Measurements from ENCODE around the gene ESD. TPM values are rescaled to one million over a fixed set of nuclear protein-coding genes. Genes with fewer than 3 reads are reported as not detected.

Gene ESD, protein sequence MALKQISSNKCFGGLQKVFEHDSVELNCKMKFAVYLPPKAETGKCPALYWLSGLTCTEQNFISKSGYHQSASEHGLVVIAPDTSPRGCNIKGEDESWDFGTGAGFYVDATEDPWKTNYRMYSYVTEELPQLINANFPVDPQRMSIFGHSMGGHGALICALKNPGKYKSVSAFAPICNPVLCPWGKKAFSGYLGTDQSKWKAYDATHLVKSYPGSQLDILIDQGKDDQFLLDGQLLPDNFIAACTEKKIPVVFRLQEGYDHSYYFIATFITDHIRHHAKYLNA
- total RNA-seq (2022) (65.2 and 71.6 TPM in 2 replicates), Bru-seq, nascent RNA (percentile 78 among the genes with signal in this experiment), BruChase-seq, experiment 1, labeled RNA remaining after a 6-hour chase (percentile 76 among the genes with signal in this experiment), BruChase-seq, experiment 2, labeled RNA remaining after a 2-hour chase (percentile 60 among the genes with signal in this experiment)
- long read RNA-seq, transcript ESD-202 (10 exons, 1,192 nt) = major isoform, 98 of 110 reads
- long read RNA-seq, partial matches to known transcripts = 4 of 110 reads
- long read RNA-seq, other reads (novel, unspliced or antisense) = 8 of 110 reads

DNA sequence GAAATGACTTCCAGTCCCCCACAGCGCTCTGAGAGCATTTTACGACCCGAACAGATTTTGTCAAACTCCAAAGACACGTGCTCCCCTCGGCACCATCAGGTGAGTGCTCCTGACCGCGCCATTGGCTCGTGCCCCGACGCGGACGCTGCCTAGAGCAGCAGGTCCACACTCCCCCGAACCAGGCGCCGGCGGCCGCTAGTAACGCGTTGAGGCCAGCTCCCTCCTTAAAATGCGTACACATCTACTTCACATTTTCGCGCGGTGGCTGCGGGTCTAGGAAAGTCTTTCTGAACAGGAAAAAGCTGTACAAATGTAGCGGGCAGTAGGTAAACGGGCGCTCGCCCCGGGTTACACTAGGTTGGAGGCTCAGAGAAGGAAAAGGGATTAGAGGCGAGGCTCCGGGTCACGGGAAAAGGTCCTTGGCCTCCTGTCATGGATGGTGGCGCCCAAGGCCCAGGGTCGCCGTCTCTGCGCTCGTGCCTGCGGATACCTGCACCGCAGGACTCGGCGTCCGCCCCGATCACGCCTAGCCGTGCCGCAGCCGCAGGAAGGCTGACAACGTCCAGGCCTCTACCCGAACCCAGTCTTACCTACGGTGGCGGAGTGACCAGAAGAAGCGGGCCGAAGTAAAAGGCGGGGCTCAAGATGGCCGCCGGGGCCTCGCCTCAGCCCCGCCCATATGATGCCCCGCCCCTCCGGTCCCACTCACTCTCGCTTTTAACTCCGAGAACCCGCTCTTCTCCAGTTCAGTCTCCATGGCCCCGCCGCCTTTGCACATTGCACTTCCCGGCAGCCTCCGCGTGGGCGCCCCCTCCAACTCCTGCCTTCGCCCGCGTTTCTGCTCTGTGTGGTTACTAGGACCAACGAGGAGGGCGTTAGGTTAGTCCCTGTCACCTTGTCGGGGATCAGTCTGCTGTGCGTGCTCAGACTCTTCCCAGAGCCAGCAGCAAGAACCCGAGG is at the start of gene ESD:
Gene ESD (minus strand): TSS at position 647 of the 960 bp plus-strand sequence. CDS start 5,748 bp downstream, outside the sequence.
- peaks cover 30% of the 10 kb centered on the region for H3K4me1 Mint-ChIP-seq (ENCODE audit: low read depth, unreplicated experiment)
- TF ChIP-seq, protein P1, sequence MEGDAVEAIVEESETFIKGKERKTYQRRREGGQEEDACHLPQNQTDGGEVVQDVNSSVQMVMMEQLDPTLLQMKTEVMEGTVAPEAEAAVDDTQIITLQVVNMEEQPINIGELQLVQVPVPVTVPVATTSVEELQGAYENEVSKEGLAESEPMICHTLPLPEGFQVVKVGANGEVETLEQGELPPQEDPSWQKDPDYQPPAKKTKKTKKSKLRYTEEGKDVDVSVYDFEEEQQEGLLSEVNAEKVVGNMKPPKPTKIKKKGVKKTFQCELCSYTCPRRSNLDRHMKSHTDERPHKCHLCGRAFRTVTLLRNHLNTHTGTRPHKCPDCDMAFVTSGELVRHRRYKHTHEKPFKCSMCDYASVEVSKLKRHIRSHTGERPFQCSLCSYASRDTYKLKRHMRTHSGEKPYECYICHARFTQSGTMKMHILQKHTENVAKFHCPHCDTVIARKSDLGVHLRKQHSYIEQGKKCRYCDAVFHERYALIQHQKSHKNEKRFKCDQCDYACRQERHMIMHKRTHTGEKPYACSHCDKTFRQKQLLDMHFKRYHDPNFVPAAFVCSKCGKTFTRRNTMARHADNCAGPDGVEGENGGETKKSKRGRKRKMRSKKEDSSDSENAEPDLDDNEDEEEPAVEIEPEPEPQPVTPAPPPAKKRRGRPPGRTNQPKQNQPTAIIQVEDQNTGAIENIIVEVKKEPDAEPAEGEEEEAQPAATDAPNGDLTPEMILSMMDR (IDR thresholded peaks at IDR 0.05; ENCODE audit: unreplicated experiment) = no peak
- no peaks in the 10 kb centered on the region for H3K27me3 Mint-ChIP-seq (ENCODE audit: unreplicated experiment)
- H3K9me3 Mint-ChIP-seq (ENCODE audit: low read depth, unreplicated experiment) = no peaks in the 10 kb centered on the region
- CTCF ChIA-PET = no interaction called here
- peak within 1 kb of the TSS; percentile 87 for H3K4me3 Mint-ChIP-seq (ENCODE audit: low read depth, unreplicated experiment)
- H3K36me3 Mint-ChIP-seq (ENCODE audit: insufficient read depth, unreplicated experiment) = peaks cover 14% of the 10 kb centered on the region
- peak; percentile 90 for DNase-seq
- TSS peak; percentile 64 for BruUV-seq (replicated peaks)
- H3K27ac Mint-ChIP-seq (ENCODE audit: unreplicated experiment) = peak within 1 kb of the TSS; percentile 82
- intact Hi-C loops (cut with micrococcal nuclease; ENCODE audit: unreplicated experiment) = no loop called here

GRCh38 chr13:46846726-46847125 is 49.8 kb upstream of the ESD start:
- CTCF ChIA-PET = no interaction called here
- no peaks in the 10 kb centered on the region for H3K27me3 Mint-ChIP-seq (ENCODE audit: unreplicated experiment)
- no peaks in the 10 kb centered on the region for H3K4me1 Mint-ChIP-seq (ENCODE audit: low read depth, unreplicated experiment)
- DNase-seq = no peak
- no peak overlapping the region for H3K4me3 Mint-ChIP-seq (ENCODE audit: low read depth, unreplicated experiment)
- no peaks in the 10 kb centered on the region for H3K9me3 Mint-ChIP-seq (ENCODE audit: low read depth, unreplicated experiment)
- no TSS peak for BruUV-seq (replicated peaks)
- no peaks in the 10 kb centered on the region for H3K36me3 Mint-ChIP-seq (ENCODE audit: insufficient read depth, unreplicated experiment)
- TF ChIP-seq, protein P1 (IDR thresholded peaks at IDR 0.05; ENCODE audit: unreplicated experiment) = no peak
- intact Hi-C loops (cut with micrococcal nuclease; ENCODE audit: unreplicated experiment) = no loop called here
- H3K27ac Mint-ChIP-seq (ENCODE audit: unreplicated experiment) = no peak overlapping the region

GRCh38 chr13:46845146-46845545 is 48.2 kb upstream of the ESD start:
- Mint-ChIP-seq H3K27ac (ENCODE audit: unreplicated experiment) (no peak overlapping the region), H3K4me1 (ENCODE audit: low read depth, unreplicated experiment) (no peaks in the 10 kb centered on the region), H3K36me3 (ENCODE audit: insufficient read depth, unreplicated experiment) (no peaks in the 10 kb centered on the region), H3K9me3 (ENCODE audit: low read depth, unreplicated experiment) (no peaks in the 10 kb centered on the region), H3K27me3 (ENCODE audit: unreplicated experiment) (no peaks in the 10 kb centered on the region), H3K4me3 (ENCODE audit: low read depth, unreplicated experiment) (no peak overlapping the region)
- CTCF ChIA-PET = no interaction called here
- TF ChIP-seq, protein P1 (IDR thresholded peaks at IDR 0.05; ENCODE audit: unreplicated experiment) = no peak
- intact Hi-C loops (cut with micrococcal nuclease; ENCODE audit: unreplicated experiment) = no loop called here
- no TSS peak for BruUV-seq (replicated peaks)
- no peak for DNase-seq

DNA sequence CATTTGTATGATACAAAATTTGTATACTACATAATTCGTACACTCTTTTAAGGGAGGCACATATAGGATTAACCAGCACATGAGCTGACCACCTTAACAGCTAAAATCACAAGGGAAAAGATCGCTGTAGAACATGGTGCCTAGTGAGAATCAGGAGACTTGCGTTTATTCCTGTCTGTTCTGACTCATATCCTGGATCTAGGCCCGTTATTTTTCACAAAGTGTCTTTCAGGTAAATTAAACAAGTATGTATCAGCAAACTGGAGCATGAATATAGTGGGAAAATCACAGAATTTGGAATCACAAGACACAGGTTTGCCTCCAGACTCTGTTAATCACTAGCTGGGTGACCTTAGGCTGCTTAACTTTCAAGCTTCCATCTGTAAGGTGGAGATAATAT is 47.5 kb upstream of the ESD start:
- intact Hi-C loops (cut with micrococcal nuclease; ENCODE audit: unreplicated experiment) = no loop called here
- CTCF ChIA-PET = no interaction called here
- TF ChIP-seq, protein P1 (IDR thresholded peaks at IDR 0.05; ENCODE audit: unreplicated experiment) = no peak
- no peaks in the 10 kb centered on the region for H3K36me3 Mint-ChIP-seq (ENCODE audit: insufficient read depth, unreplicated experiment)
- no peak for DNase-seq
- H3K27me3 Mint-ChIP-seq (ENCODE audit: unreplicated experiment) = no peaks in the 10 kb centered on the region
- H3K4me3 Mint-ChIP-seq (ENCODE audit: low read depth, unreplicated experiment) = no peak overlapping the region
- H3K27ac Mint-ChIP-seq (ENCODE audit: unreplicated experiment) = no peak overlapping the region
- no peaks in the 10 kb centered on the region for H3K9me3 Mint-ChIP-seq (ENCODE audit: low read depth, unreplicated experiment)
- BruUV-seq (replicated peaks) = no TSS peak
- no peaks in the 10 kb centered on the region for H3K4me1 Mint-ChIP-seq (ENCODE audit: low read depth, unreplicated experiment)

All from Calu3 (cell line).